OCI-LY1 (cell line): ENCODE measurements around the gene CNTFR.

Source experiments
- H2AFZ ChIP-seq: fragments of 200-600 bp; sonication (generic), shearing (Covaris generic); 2 replicates; pipeline ENCODE4 v1.6.0; 2014; ENCODE audit warnings: antibody characterized with exemption, mild to moderate bottlenecking, low read length
- H3F3A ChIP-seq: fragments of 200-600 bp; sonication (generic), shearing (Covaris generic); 2 replicates; pipeline ENCODE4 v1.6.0; 2014; ENCODE audit warnings: mild to moderate bottlenecking, antibody characterized with exemption, low read length, moderate library complexity; ENCODE audit not compliant: insufficient read depth
- H3K27ac ChIP-seq: fragments of 200-600 bp; sonication (generic); 2 replicates; pipeline ENCODE4 v1.5.1; 2014; ENCODE audit warnings: low read length, mixed run types, mild to moderate bottlenecking, low read depth; ENCODE audit not compliant: poor library complexity, severe bottlenecking
- H3K27me3 ChIP-seq: fragments of 200-600 bp; sonication (generic); 2 replicates; pipeline ENCODE4 v1.6.0; 2014; ENCODE audit warnings: antibody characterized with exemption, mild to moderate bottlenecking, low read length, moderate library complexity; ENCODE audit not compliant: insufficient read depth
- H3K36me3 ChIP-seq: fragments of 200-600 bp; sonication (generic); 2 replicates; pipeline ENCODE4 v1.6.1; 2014; ENCODE audit warnings: mild to moderate bottlenecking, antibody characterized with exemption, low read length, moderate library complexity, mixed read lengths; ENCODE audit not compliant: insufficient read depth
- H3K4me1 ChIP-seq: fragments of 200-600 bp; sonication (generic); 2 replicates; pipeline ENCODE4 v1.5.1; 2014; ENCODE audit warnings: mild to moderate bottlenecking, low read length, moderate library complexity; ENCODE audit not compliant: insufficient read depth, severe bottlenecking
- H3K4me2 ChIP-seq: fragments of 200-600 bp; sonication (generic), shearing (Covaris generic); 2 replicates; pipeline ENCODE4 v1.6.1; 2014; ENCODE audit warnings: low read length
- H3K4me3 ChIP-seq: fragments of 200-600 bp; sonication (generic); 2 replicates; pipeline ENCODE4 v1.5.1; 2014; ENCODE audit warnings: low read length, low read depth, mild to moderate bottlenecking, mixed read lengths; ENCODE audit not compliant: poor library complexity, severe bottlenecking
- H3K79me2 ChIP-seq: fragments of 200-600 bp; shearing (Covaris generic); 2 replicates; pipeline ENCODE4 v1.6.1; 2016; ENCODE audit warnings: mixed run types, low read length, mixed read lengths; ENCODE audit not compliant: insufficient read depth
- H3K9ac ChIP-seq: fragments of 200-600 bp; sonication (generic), shearing (Covaris generic); 2 replicates; pipeline ENCODE4 v1.6.1; 2014; ENCODE audit warnings: mild to moderate bottlenecking, low read length, mixed read lengths
- H3K9me2 ChIP-seq: fragments of 200-600 bp; sonication (generic), shearing (Covaris generic); 2 replicates; pipeline ENCODE4 v1.6.1; 2014; ENCODE audit warnings: low read depth, mild to moderate bottlenecking, low read length, mixed read lengths
- H3K9me3 ChIP-seq: fragments of 200-600 bp; shearing (Covaris generic); 2 replicates; pipeline ENCODE4 v1.6.1; 2014; ENCODE audit warnings: low read length, mixed read lengths
- H4K20me1 ChIP-seq: fragments of 200-600 bp; sonication (generic), shearing (Covaris generic); 2 replicates; pipeline ENCODE4 v1.6.0; 2016; ENCODE audit warnings: mild to moderate bottlenecking, low read length; ENCODE audit not compliant: insufficient read depth
- EZH2 ChIP-seq: fragments of 200-600 bp; sonication (generic), shearing (Covaris generic); IDR thresholded peaks from 2 replicates; pipeline ENCODE4 v1.8.0; 2017; ENCODE audit warnings: borderline replicate concordance, mixed run types, mild to moderate bottlenecking, antibody characterized with exemption, low read length, moderate library complexity, mixed read lengths
- TF ChIP-seq, protein P1 (sequence below): fragments of 200-600 bp; sonication (generic), shearing (Covaris generic); IDR thresholded peaks from 2 replicates; pipeline ENCODE4 v1.5.1; 2017; ENCODE audit warnings: mild to moderate bottlenecking, antibody characterized with exemption, low read length, moderate library complexity, mixed read lengths

CNTFR gene

DNA sequence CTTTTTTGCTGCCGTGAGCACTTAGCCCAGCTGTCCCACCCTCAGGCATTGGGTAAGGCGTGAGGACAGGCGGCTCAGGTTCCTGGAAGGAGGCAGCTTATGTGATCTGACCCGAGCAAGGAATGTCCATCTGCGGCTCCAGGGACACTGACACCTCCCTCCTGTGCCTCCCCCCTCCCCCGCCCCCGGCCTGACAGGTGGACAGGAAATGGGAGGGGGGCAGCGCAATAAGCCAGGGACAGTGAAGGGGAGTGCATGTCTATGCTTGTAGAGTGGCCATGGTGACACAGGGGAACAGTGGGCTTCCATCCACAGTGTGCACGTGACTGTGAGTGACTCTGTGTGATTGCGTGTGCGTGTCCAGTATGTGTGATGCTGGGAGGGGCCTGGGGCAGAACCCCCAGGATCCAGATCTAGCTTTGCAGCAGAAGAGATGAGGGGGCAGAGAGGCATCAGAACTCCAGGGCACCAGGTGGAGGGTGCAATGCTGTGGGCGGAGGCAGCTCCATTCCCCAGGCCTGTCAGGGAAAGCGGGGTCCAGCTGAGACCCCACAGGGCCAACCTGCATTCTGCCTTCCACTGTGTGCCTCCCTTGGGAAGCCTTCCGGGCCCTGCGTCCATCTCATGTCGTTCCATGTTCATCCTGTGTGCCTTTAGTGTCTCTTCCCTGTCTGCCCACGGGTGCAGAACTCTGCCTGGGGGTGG, 30.5 kb downstream of the CNTFR start:
- Histone ChIP-seq H3K9me3 (no peaks in the 10 kb centered on the region), H3K9ac (no peak overlapping the region), H2AFZ (no peak overlapping the region), H3K4me1 (no peaks in the 10 kb centered on the region), H4K20me1 (no peaks in the 10 kb centered on the region), H3F3A (no peaks in the 10 kb centered on the region), H3K36me3 (no peaks in the 10 kb centered on the region), H3K4me3 (no peak overlapping the region), H3K9me2 (no peaks in the 10 kb centered on the region), H3K27ac (no peak overlapping the region), H3K27me3 (peaks cover 5% of the 10 kb centered on the region; the same call in 1 of the 2 replicates), H3K4me2 (no peak overlapping the region), H3K79me2 (no peaks in the 10 kb centered on the region)
- TF ChIP-seq, protein P1, sequence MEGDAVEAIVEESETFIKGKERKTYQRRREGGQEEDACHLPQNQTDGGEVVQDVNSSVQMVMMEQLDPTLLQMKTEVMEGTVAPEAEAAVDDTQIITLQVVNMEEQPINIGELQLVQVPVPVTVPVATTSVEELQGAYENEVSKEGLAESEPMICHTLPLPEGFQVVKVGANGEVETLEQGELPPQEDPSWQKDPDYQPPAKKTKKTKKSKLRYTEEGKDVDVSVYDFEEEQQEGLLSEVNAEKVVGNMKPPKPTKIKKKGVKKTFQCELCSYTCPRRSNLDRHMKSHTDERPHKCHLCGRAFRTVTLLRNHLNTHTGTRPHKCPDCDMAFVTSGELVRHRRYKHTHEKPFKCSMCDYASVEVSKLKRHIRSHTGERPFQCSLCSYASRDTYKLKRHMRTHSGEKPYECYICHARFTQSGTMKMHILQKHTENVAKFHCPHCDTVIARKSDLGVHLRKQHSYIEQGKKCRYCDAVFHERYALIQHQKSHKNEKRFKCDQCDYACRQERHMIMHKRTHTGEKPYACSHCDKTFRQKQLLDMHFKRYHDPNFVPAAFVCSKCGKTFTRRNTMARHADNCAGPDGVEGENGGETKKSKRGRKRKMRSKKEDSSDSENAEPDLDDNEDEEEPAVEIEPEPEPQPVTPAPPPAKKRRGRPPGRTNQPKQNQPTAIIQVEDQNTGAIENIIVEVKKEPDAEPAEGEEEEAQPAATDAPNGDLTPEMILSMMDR = no peak
- no peak for TF ChIP-seq EZH2

DNA sequence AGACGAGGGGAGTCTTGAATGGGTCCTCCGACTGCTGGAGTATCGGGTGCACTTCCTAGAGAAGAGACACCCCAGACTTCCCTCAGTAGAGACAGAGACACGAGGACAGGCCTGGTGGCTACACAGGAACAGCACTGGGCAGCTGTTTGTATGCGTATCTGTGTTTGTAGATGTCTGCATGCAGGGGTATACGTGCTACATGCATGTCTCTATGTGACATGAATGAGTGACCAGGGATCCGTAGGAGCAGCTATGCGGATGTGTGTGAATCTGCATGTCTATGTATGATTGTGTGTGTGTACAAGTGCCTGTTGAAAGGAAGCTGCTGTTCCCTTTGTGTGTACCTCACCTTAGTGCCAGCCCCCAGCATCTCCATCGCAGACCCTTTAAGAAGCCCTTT, 31.2 kb downstream of the CNTFR start:
- H3K9ac ChIP-seq = no peak overlapping the region
- H3K4me1 ChIP-seq = no peaks in the 10 kb centered on the region
- no peak overlapping the region for H2AFZ ChIP-seq
- H3K79me2 ChIP-seq = no peaks in the 10 kb centered on the region
- H3K27ac ChIP-seq = no peak overlapping the region
- no peak for TF ChIP-seq EZH2
- TF ChIP-seq, protein P1 = no peak
- H3K36me3 ChIP-seq = no peaks in the 10 kb centered on the region
- H3K9me3 ChIP-seq = no peaks in the 10 kb centered on the region
- no peaks in the 10 kb centered on the region for H4K20me1 ChIP-seq
- H3K4me3 ChIP-seq = no peak overlapping the region
- no peak overlapping the region for H3K4me2 ChIP-seq
- H3K9me2 ChIP-seq = no peaks in the 10 kb centered on the region
- H3F3A ChIP-seq = no peaks in the 10 kb centered on the region
- peaks cover 5% of the 10 kb centered on the region; the same call in 1 of the 2 replicates for H3K27me3 ChIP-seq

DNA sequence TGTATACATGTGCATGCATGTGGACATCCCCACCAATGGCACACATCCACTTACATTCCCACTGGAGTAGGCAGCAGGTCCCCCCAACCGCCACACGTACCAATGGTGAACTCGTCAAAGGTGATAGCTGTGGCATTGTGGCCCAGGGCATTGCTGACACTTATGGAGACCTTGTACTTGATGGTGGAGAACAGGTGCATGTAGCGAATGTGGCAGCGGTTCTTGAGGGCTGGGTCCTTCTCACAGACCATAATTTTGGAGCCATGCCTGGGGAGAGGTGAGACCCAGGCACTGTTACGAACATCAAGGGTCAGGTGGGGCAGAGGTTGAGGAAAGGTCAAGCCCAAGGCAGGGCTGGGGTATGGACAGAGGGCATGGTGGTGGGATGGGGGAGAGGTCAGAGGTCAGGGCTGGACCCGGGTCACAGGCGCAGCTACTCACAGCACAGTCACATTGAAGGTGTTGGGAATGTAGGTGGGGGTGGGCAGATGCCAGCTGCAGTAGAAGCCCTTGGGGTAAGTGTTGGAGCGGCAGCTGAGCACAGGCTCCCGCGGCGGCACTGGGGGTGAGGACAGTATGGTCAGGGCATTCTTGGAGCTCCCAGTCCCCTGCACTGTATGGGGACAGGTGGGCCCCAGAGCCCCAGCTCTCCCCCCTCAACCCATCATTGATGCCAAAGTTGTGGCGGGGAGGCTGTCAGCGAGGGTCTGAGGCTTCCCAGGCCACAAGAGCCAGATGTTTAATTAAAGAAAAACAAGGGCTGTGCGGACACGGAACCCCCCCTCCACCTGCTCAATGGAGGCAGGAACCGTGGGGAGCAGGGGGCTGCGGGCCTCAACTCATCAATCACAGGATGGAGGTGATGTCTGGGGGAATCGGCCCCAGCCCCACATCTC, 31.9 kb downstream of the CNTFR start:
- no peaks in the 10 kb centered on the region for H3K36me3 ChIP-seq
- no peak overlapping the region for H3K4me3 ChIP-seq
- no peaks in the 10 kb centered on the region for H3K4me1 ChIP-seq
- H3K9me3 ChIP-seq = no peaks in the 10 kb centered on the region
- H4K20me1 ChIP-seq = no peaks in the 10 kb centered on the region
- no peaks in the 10 kb centered on the region for H3F3A ChIP-seq
- TF ChIP-seq, protein P1 = no peak
- no peak for TF ChIP-seq EZH2
- H3K9me2 ChIP-seq = no peaks in the 10 kb centered on the region
- no peak overlapping the region for H3K27ac ChIP-seq
- no peaks in the 10 kb centered on the region for H3K79me2 ChIP-seq
- no peak overlapping the region for H3K9ac ChIP-seq
- H3K27me3 ChIP-seq = peaks cover 5% of the 10 kb centered on the region; the same call in 1 of the 2 replicates
- no peak overlapping the region for H2AFZ ChIP-seq
- H3K4me2 ChIP-seq = no peak overlapping the region
